ENCODE results near the gene LONP2.
A peak's percentile ranks its signal among the peaks of the same experiment; 100 is the strongest.

Gene LONP2, protein sequence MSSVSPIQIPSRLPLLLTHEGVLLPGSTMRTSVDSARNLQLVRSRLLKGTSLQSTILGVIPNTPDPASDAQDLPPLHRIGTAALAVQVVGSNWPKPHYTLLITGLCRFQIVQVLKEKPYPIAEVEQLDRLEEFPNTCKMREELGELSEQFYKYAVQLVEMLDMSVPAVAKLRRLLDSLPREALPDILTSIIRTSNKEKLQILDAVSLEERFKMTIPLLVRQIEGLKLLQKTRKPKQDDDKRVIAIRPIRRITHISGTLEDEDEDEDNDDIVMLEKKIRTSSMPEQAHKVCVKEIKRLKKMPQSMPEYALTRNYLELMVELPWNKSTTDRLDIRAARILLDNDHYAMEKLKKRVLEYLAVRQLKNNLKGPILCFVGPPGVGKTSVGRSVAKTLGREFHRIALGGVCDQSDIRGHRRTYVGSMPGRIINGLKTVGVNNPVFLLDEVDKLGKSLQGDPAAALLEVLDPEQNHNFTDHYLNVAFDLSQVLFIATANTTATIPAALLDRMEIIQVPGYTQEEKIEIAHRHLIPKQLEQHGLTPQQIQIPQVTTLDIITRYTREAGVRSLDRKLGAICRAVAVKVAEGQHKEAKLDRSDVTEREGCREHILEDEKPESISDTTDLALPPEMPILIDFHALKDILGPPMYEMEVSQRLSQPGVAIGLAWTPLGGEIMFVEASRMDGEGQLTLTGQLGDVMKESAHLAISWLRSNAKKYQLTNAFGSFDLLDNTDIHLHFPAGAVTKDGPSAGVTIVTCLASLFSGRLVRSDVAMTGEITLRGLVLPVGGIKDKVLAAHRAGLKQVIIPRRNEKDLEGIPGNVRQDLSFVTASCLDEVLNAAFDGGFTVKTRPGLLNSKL

DNA sequence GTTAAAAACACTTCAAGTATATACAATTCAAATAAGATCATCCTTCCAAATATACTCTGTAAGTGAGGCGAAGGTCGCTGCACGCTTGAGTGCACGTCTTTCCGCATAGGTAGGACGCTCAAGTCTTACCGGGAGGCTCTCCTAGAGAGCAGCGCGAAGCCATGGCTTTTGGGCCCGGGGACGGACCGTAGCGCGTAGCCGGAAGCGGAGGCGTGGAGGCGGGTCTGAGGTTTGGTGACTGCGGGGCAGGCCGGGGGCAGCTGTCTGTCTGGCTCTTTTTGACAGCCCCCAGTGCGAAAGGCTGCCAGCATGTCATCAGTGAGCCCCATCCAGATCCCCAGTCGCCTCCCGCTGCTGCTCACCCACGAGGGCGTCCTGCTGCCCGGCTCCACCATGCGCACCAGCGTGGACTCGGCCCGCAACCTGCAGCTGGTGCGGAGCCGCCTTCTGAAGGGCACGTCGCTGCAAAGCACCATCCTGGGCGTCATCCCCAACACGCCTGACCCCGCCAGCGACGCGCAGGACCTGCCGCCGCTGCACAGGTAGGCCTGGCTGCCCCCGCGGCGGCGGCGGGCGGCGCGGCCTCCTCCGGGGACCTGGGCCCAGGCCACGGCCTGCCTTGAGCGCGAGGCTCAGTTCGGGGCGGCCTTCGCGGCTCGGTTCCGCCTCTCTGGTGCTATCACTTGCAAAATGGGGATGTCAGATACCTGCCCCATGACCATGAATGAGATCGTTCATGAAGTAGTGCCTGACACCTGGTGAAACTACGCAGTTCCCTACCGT is at the start of gene LONP2:
LONP2 (plus strand) TSS at position 221 of the 783 bp plus-strand sequence; CDS start at position 310, 89 bp downstream.
- DNase-seq (ENCODE audit: low read depth) = peak; percentile 92

DNA sequence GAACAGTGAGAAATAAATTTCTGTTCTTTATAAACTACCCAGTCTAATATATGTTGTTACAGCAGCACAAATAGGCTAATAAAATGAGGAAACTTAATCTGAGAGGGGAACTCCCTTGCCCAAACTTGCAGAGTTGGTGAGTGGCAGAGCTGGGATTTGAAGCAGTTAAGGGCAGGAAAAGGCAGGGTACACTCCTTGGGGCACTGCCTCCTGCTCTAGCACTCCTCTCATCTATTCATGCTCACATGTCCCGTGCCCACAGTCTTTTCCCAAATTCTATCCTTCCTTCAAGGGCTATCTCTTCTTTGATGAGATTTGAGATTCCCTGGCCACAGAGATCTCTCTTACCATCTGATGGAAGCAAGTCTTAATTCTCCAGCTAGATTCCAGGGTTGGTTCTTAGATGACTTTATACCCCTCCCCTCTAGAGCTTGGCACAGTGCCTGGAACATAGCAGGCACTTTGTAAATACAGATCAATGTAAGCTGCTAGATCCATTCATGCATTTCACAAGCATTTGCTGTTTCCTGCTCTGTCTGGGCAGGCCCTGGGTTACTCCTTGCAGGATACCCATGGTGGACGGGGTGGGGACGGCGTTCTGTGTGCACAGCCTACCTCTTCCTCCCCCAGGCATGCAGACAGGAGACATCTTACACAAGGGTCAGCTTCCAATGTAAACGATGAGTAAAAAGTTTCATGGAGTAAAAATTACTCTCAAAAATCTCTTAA is 49.1 kb upstream of the LONP2 start:
- no peak for DNase-seq (ENCODE audit: low read depth)

- DNase-seq (ENCODE audit: low read depth) = no peak
Observed at GRCh38 chr16:48197294-48197693, 46.8 kb upstream of the LONP2 start.

DNA sequence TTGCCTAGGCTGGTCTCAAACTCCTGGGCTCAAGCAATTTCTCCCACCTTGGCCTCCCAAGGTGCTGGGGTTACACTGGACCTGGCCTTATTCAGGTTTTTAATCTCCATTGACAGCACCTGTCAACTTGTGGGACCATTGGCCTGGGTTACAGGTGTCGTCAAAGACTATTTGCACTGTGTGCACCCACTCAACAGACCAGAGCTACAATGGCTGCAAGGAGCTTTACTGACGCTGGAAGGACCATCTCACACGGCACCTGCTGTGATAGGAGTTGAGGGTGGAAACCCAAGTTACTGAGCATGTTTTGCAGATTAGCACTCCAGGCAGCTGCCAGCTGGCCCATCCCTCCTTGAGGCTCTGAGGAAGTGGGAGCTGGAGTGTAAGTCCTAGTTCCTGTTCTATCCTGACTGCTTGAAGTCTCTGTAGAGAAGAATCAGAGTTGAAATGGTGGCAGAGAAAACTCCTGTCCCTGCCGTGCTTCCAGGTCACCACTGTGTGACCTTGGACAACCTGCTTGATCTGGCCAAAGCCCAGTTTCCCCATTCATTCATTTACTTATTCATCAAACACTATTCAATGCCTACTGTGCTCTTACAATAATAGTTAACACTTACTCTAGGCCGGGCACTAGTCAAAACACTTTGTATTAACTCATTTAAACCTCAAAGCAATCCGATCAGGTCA is 42.4 kb upstream of the LONP2 start:
- no peak for DNase-seq (ENCODE audit: low read depth)

DNA sequence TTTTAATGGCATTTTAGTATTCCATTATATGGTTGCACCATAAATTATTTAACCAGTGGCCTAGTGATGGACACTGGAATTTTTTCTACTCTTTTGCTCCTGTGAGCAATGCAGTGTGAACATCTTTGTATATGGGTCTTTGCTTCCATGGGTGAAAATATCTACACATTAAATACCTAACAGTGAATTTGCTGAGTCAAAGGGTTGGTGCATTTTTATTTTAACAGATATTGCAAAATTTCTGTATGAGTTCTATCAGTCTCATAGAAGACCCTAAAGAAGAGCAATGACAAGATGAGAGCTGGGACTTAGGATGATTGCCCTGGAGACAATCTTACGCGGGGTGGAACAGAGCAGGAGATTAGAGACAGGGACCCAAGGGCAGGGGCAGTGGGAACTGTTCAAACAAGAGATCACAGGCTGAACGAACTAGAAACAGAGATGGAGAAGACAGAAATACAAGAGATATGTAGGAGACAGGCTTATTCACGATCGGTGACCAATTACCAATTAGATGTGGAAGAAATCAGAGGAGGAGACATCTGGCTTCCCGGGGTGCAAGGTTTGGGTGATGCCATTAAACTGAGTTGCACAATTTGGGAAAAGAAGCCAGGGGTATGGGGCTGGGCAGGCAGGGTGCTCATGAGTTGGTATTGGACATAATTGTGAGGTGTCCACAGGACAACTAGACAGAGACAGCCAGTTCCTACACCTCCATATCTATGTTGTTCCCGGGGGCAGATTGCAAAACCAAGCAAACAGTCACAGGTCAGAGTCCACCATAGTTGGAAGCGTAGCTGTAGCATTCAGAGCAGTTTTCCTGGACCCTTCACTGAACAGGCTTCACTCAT is 39.9 kb upstream of the LONP2 start:
- no peak for DNase-seq (ENCODE audit: low read depth)

DNA sequence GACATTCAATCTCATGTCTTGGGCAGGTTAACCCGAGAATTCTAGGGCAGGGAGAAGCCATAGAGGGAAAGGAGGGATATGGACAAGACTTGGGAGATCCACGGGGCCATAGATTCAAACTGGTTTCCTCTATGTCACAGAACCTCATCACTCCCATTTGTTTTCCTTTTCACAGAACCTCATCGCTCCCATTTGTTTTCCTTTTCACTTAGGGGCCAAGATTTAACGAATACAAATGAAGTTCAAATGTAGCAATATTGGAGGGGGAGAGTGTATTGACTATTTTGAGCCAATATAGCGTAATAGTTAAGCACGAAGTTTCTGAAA is 39.3 kb upstream of the LONP2 start:
- DNase-seq (ENCODE audit: low read depth) = no peak

- DNase-seq (ENCODE audit: low read depth) = no peak
Observed at GRCh38 chr16:48206594-48207242, 37.4 kb upstream of the LONP2 start.

GRCh38 chr16:48210747-48211146 is 33.4 kb upstream of the LONP2 start:
- no peak for DNase-seq (ENCODE audit: low read depth)

DNA sequence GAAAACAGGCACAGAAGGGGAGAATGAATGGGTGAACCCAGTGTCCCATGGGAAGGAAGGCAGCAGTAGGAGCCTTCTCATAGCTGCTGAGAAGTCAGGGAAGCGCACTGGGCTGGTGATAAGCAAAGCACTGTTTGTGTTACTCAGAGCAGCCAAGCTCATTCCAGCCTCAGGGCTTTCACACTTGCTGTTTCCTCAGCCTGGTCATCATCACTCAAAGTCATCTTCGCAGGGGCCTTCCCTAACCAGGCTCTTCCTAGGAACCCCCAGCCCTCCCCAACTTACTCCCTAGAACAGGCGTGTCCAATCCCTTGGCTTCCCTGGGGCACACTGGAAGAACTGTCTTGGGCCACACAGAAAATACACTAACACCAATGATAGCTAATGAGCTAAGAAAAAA is 32.1 kb upstream of the LONP2 start:
- no peak for DNase-seq (ENCODE audit: low read depth)

DNA sequence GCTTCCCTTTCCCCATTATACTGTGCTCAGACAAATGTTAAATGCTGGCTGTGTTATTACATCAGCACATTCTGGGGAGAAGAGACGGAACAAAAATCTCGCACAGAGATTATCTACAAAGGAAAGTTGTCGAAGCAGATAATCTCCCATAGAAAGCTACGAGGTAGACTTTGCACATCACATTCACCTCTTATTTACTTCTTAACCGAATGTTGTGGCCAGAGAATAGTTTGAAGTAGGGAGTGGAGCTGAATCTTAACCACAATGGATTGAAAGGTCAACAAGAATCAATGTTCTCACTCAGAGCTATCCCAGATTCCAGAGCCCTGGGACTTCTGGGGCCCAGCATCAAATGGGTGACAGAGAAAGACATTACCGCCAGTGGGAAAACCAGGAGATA is 28.4 kb upstream of the LONP2 start:
- no peak for DNase-seq (ENCODE audit: low read depth)

DNA sequence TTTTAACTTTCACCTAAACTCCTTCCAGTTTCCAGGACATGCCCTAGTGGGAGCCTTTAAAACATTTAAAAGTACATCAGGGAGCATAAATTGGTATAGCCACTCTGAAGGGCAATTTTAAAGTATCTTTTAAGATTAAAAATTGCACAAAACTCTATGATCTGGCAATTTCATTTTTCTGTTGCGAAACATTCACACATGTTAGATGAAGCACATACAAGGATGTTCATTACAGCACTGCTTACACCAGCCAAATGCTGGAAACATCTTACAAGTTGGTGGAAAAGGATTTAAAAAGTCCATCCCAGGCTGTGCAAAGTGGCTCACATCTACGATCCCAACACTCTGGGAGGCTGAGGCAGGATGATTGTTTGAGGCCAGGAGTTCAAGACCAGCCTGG is 26.4 kb upstream of the LONP2 start:
- DNase-seq (ENCODE audit: low read depth) = no peak

DNA sequence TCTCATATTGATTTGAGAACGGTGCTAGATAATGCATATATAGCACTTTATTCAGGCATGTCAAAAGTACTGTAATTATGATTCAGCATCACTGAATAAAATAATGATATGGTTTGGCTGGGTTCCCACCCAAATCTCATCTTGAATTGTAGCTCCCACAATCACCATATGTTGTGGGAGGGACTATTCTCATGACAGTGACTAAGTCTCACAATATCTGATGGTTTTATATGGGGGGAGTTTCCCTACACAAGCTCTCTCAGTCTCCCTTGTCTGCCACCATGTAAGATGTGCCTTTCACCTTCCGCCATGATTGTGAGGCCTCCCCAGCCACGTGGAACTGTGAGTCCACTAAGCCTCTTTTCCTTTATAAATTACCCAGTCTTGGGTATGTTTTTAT is 25.6 kb upstream of the LONP2 start:
- DNase-seq (ENCODE audit: low read depth) = no peak

- DNase-seq (ENCODE audit: low read depth) = no peak
Observed at GRCh38 chr16:48220891-48221290, 23.2 kb upstream of the LONP2 start.

DNA sequence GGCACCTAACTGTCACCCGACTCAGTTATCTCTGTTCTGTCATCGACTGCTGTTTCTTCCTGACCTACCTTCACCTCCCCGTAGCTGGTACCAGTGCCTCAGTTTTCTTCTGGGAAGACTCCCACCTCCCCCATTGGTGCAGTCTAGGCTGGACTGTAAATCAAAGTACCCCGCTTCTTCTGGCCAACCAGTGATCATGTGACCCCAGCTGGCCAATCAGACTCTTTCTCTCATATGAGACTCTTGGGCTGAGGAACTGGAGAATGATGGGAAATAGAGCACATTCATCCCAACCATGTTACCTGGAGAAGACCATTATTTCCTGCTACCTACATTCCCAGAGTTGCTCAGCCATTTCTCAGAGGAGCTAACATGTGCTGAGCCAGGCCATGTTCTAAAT is 20.6 kb upstream of the LONP2 start:
- no peak for DNase-seq (ENCODE audit: low read depth)

GRCh38 chr16:48225456-48225855 is 18.6 kb upstream of the LONP2 start:
- no peak for DNase-seq (ENCODE audit: low read depth)

GRCh38 chr16:48231727-48232492 is 12.2 kb upstream of the LONP2 start:
- DNase-seq (ENCODE audit: low read depth) = no peak

- no peak for DNase-seq (ENCODE audit: low read depth)
Observed at GRCh38 chr16:48232493-48233040, 11.5 kb upstream of the LONP2 start.

DNA sequence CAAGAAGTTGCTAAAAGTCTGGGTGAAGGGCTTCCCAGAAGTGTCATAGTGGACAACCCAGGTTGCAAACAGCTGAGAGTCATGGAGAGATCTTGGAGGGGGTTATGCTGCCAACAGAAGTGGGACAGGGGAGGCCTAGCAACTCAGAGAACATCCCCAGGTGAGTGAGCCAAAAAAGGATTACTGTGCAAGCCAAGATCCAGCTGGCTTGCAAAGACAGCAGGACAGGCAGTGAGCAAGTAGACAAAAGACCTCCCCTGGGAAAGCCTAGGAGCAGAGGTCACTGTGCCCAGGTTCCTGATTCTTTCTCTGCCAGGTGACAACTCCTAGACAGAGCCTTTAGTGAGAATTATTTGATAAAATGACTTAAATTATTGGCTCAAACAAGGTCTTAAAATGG is 9.5 kb upstream of the LONP2 start:
- DNase-seq (ENCODE audit: low read depth) = no peak

GRCh38 chr16:48235058-48235555 is 9.0 kb upstream of the LONP2 start:
- no peak for DNase-seq (ENCODE audit: low read depth)
